DND-41 (cell line): Measurements from ENCODE around the gene PITPNC1.

ENCODE experiments used
- EZH2 ChIP-seq: IDR thresholded peaks from 3 replicates; pipeline ENCODE4 v1.6.1; 2012; ENCODE audit warnings: borderline replicate concordance, low read depth, mild to moderate bottlenecking, moderate library complexity, low read length, inconsistent platforms; ENCODE audit not compliant: severe bottlenecking
- TF ChIP-seq, protein P1 (sequence below): IDR thresholded peaks from 2 replicates; pipeline ENCODE4 v1.5.1; 2012; ENCODE audit warnings: borderline replicate concordance, low read length, moderate library complexity, mild to moderate bottlenecking; ENCODE audit not compliant: poor library complexity, severe bottlenecking; ENCODE audit errors: extremely low read depth

DNA sequence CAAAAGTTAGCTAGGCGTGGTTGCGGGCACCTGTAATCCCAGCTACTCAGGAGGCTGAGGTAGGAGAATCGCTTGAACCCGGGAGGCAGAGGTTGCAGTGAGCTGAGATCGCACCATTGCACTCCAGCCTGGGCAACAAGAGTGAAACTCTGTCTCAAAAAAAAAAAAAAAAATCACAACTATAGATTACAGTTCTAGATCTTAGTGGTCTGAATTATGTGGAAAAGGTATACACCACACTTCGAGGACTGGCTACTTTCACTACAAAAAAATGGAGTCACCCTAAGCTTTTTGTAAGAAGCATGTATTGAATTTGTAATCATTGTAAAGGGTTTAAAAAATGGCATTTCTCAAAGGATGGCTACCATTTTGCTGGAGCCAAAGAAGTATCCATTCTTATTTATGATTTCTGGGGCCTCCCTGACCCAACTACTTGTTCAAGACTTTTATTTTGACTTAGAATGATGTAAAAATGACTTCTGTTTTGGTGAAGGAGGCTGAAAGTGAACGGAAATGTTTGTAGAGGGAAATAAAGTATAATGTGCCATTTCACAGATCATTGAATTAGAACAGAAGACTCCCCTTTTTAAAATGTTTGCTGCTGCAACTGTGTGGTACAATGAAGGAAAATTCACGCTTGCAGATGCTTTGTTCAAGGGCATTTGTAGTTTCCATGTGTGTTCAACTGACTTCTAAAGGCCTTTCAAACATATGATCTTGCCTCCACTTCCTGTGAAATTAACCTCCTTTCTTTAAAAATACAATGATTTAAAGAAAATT, 303.6 kb downstream of the PITPNC1 start:
- TF ChIP-seq, protein P1, sequence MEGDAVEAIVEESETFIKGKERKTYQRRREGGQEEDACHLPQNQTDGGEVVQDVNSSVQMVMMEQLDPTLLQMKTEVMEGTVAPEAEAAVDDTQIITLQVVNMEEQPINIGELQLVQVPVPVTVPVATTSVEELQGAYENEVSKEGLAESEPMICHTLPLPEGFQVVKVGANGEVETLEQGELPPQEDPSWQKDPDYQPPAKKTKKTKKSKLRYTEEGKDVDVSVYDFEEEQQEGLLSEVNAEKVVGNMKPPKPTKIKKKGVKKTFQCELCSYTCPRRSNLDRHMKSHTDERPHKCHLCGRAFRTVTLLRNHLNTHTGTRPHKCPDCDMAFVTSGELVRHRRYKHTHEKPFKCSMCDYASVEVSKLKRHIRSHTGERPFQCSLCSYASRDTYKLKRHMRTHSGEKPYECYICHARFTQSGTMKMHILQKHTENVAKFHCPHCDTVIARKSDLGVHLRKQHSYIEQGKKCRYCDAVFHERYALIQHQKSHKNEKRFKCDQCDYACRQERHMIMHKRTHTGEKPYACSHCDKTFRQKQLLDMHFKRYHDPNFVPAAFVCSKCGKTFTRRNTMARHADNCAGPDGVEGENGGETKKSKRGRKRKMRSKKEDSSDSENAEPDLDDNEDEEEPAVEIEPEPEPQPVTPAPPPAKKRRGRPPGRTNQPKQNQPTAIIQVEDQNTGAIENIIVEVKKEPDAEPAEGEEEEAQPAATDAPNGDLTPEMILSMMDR: no peak
- TF ChIP-seq EZH2: no peak
